ENCODE measurements around the gene TXNRD2.
A peak's percentile ranks its signal among the peaks of the same experiment; 100 is the strongest.

TXNRD2 gene

DNA sequence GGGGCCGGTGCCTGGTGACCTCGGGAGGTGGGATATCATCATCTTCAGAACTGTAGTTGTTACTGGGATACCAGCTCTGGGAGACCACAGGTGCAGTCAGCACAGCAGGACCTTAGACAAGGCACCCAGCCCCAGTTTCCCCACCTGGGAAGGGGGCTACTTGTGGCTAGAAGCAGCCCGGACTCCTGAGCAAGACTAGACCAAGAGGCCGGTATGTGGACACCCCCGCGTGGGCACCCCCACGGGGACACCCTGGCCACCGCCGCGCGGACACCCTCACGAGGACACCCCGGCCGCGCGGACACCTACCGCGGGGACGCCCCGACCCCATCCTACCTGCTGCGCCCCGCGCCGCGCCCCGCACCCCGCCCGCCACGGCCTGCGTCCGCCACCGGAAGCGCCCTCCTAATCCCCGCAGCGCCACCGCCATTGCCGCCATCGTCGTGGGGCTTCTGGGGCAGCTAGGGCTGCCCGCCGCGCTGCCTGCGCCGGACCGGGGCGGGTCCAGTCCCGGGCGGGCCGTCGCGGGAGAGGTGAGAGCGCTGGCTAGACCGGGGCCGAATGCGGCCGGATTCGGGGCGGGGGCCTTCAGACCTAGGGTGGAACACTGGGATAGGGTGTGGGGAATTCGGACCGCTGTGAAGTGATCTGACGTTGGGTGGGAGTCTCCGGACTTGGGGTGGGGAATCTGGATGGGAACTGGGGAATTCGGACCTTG is at the start of gene TXNRD2, which contains the start of gene COMT:
TXNRD2 (minus strand) TSS at position 454 of the 718 bp plus-strand sequence; CDS start at position 439, 15 bp downstream.
COMT (plus strand) TSS at position 408 of the 718 bp plus-strand sequence. CDS start 20,755 bp downstream, outside the sequence.
- DNase-seq: peak; percentile 15 to 67 (median 62)

DNA sequence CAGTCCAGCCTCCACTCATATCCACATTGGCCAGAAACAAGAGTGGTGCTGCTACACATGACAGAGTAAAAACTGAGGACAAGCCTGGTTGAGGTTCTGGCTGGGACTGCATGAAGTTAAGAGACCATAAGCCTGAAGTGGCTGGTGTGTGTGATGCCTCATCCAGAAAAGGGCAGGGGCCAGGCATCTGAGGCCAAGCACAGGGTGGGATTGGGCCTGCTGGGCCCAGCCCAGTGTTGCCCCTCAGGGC is 49.7 kb upstream of the TXNRD2 start:
- no peak for DNase-seq

DNA sequence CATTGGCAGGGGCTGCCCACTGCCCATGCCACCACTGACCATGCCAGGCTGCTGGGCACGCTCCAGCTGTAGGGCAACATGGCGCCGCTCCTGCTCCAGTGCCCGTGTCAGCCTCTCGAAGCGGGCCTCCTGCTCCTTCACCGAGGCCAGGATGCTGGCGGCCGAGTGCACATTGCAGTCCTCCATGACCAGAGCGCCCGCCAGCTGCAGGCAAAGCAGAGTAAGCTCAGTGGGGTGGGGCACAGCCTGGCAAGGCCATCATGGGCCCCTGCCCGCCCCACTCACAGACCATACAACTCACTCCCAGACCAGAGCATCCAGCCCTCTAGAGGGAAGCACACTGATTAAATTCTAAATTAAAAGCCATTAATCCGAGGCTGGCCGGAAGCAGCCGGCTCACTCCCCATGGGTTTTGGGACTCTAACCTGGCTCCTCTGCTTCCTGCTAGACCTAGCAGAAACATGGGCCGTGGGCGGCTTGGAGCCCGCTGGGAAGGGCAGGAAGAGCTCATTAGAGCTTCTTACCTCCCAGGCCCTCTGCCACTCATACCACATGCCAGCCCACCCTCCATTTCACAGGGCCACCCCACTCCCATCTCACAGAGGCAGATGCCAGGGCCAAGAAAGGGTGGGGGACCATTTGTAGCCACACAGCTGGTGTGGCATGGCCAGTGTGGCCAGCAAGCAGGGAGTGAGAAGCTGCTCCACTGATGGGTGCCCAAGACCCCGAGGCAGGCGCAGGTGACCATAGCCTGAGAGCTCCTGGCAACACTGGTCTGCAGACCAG is 49.2 kb upstream of the TXNRD2 start:
- DNase-seq: no peak

DNA sequence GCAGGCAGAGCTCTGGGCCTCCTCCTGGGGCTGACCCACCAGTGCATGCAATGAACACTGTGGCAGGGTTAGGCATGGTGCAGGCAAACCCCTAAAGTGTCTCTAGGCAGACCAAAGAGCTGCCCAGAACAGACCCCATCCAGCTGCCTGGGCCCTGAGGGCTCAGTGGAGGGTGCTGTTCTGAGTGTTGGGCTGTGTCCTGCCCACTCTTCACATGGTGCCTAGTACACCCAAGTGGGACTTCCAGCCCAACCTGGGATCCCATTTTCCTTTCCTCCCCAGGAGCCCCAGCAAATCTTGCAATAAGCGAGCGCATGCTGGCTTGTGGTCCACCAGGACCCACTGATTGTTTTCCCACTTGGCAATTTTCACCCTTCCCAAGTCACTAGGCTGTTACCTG is 48.6 kb upstream of the TXNRD2 start:
- DNase-seq: no peak

DNA sequence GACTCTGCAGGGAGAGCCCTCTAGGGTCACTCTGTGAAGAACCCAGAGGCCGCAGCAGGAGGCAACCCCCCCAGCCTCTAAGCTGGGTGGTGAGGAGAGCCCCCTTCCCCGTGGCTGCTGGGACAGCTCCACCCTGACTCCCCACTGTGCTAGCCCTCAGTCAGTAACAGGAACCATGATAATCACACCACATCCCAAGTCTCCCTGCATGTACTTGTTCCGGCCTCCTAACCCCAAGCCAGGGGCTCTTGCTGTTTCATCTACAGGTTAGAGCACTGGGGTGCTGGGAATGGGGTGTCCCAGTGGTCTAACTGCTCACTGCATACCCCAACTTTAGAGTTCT is 48.1 kb upstream of the TXNRD2 start:
- DNase-seq: no peak

DNA sequence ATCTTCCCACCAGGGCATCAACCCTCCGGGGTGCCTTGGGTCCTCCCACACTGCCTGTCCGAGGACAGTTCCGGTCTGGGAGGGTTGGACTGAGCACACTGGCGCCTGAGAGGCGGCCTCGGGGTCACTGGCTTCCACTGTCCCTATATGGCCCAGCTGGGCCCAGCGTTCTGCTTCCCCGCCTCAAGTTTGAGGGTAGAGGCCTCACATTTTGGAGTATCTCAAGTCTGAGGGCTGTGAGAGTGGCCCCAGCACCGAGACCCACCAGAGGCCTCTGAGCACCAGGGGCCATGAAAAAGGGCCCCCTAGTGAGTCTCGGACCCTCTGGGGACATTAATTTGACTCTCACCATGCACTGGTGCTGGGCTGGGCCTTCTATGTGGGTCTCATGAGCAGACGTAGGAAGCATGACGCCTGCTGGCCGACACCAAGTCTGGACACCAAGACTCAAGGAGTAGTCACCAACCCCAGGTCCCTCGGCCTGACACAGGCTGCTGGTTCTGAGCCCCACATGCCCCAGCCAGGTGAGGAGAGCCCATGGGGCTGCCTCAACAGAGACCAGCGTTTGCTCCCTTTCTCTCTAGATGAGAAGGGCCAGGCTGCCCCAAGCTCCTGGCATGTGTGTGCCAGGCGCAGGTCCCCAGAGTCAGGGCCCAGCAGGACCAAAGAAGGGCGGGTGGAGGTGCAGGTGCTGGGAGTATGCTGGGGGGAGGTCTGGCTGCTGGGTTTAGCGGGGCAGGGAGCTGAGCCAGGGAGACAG is 47.5 kb upstream of the TXNRD2 start:
- DNase-seq: no peak

DNA sequence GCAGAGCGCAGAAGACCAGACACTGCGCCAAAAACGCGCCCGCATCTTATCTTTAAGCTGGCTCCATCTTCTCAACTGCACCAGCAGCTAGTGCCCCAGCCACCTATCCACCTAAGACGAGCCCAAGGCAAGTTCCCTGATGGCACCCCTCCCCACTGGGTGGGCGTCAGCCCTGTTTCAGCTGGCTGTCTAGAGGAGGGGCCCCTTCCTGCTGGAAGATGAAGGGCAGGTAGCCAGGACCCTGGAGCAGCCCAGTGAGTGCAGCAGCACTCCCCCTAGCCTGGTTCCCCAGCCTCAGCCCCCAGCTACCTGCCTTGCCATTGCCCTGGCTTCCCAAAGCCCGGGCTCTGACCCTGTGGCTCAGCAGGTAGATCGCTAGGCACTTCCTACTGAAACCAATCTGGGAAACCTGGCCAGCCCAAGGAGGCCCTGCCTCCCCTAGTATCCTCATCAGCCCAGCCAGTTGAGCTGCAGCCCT is 46.8 kb upstream of the TXNRD2 start:
- DNase-seq: no peak

DNA sequence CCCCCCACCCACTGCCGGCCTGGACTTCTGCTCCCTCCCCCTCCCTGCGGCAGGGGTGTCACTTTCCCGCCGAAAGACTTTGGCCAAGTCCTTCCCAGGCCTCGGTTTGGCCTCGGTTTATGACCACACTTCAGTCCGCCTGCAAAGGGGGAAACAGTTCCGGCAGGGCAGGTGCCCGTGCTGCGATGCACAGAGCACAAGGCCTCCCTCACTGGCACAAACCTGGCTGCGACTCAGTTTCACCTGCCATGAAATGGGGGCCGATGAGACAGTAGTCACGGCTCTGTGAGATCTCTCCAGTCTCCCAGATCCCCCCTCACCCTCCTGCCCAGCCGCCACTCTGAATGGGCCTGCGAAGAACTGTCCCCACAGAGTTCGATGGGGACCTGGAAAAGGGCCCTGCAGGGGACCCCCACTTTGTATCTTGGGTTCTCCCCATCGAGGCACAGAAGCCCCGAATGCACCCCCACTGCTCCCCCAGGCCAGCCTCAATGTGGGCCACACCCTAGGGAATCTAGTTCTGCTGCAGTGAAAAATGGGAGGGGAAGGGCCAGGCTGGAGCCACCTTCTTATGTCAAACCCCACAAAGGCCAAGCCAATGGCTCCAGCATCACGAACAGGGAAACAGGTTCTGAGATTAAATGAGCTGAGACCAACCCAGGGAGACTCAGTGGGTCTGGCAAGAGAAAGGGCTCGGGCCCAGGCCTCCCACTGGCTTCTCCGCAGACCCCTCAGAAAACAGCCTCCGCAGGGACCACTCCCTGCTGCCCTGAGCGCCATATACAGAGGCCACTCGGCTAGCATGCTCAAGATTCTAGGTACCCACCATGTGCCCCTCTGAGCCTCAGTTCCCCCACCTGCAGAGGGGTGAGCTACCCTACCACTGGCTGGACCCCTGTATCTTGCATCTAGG is 46.0 kb upstream of the TXNRD2 start:
- DNase-seq: peak in 1 of 3 experiments; percentile 31

DNA sequence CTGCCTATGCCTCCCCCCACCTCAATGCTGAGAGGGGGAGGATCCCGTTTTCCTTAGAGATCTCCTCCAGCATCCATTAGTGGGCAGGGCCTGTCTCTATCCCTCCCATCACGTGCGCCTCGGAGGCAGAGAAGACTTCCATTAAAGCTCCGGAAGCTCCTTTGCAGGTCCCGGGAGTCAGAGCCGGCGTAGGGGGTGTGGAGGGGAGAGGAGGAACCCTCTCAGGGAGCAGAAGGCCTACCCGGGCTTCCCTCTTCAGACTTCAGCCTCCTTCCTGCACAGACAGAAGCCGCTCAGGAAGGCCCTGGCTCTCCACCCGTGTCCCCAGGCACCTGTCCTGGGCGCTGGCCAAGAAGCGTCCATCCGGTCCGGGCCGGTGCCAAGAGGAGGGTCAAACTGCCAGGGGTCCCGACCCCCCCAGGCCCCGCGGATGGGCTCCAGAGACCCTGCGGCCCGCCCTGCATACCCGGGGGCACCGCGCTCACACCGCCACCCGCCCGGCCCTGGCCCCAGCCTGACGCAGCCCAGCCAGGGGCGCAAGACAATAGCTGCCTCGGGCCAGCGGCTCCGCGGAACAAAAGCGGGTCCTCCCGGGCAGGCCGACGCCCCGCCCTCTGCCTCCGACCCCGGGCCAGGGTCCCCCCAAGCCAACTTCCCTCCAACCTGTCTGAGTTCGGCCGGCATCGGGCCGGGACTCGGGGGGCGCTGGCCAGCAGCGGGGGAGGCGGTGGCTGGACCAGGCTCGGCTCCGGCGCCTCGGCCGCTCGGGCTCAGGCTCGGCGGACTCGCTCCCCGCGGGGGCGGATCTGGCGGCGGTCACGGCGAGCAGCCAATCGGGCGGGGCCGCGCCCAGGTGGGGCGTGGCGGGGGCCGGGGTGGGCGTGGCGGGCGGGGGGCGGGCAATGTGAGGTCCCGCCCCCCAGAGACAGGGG is 45.1 kb upstream of the TXNRD2 start:
- DNase-seq: peak; percentile 50 to 77 (median 73)

DNA sequence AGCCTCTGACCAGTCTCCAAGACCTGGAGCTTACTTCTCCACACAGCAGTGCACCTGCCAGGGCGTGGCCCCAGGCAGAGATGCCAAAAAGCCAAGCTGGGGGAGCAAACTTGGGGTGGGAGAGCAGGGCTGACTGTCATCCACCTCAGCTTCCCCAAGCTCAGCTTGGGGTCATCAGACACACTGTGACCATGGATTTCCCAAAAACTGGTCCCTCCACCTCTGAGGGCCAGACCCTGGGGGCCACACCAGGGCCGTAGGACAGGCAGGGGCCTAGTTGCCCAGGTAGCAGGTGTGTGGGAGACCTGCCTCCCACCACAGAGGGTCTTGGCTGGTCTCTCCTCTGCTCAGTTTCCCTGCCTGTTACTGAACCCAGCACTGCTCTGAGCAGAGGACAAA is 44.4 kb upstream of the TXNRD2 start:
- DNase-seq: no peak

DNA sequence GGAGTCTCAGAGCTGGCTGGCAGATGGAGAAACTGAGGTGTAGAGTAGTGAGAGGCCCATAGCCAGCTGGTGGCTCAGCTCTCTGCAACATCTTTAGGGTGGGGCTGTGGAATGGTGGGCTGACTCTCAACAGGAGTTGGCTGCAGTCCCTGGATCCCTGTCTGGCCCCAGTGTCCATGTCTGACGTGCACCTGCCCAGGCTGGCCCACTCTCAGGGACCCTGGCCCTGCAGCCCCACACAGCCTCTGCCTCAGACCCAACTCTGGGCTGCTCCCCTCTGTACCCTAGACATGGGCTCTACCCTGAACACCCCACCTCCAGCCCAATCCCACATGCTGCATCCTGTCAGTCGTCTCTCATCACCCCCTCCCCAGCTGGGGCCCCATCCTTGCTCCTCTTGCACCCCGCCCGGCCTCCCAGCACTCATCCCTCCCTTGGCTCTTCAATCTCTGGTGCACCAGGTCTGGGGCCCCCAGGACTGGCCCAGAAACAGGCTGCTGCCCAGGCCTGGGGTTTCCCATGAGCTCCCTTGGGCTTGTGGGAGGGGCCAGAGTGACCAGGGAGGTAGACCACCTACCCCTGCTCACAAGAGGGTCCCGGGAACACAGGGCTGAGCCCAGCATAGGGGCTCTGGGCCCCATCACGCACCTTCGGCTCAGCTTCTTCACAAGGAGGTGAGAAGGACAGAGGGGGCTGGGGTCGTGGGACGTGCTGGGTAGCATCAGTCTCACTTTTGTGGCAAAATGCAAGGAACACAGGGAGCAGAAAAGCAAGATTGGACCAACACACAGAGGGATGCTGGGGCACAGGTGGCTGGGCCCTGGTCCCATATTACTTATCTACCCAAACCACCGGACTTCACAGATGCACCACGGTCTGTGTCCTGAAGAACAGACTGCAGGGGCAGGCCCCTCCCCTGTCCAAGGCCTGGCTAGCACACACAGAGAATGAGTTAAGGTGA is 43.5 kb upstream of the TXNRD2 start:
- no peak for DNase-seq

DNA sequence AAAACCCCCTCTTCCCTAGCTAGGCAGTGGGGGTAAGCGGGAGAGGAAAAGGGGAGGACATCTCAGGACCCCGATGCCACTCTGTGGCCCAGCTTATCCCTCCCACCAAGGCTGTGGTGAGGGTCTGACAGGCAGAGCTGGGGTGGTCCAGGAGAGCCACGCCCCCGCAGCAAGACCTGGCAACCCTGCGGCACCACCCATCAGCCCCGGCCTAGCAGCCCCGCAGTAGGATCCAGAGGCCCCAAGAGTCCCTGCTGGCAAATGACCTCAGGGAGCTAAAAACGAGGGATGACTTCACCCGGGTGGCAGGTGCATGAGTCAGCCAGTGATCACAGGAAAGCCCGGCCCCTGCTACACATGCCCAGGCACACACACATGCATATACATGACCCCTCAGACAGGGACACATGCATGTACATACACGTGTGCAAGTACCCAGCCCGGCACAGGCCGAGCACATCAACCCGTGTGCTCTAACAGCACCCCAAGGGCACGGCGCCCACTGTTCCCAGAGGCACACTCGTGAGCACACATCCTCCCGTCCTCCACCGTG is 42.7 kb upstream of the TXNRD2 start:
- peak in 2 of 3 experiments; percentile 45 to 61 for DNase-seq

DNA sequence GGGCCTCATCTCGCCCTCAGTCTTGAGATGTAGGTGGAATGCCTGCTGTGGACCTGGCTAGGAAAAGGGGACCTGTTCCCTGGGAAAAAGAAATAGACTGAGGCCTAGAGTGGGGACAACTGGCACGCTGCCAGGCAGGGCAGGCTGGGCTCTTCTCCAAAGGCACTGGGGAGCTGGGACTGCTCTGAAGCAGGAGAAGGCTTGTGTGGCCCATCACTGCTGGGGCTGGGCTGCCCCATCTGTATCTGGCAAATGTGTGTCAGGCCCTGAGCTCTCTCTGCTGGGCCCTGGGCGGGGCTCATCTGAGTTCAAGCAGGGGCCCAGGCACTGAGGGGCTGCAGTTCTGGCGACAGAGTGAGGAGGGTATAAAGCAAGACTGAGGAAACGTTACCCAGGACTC is 42.1 kb upstream of the TXNRD2 start:
- DNase-seq: no peak

DNA sequence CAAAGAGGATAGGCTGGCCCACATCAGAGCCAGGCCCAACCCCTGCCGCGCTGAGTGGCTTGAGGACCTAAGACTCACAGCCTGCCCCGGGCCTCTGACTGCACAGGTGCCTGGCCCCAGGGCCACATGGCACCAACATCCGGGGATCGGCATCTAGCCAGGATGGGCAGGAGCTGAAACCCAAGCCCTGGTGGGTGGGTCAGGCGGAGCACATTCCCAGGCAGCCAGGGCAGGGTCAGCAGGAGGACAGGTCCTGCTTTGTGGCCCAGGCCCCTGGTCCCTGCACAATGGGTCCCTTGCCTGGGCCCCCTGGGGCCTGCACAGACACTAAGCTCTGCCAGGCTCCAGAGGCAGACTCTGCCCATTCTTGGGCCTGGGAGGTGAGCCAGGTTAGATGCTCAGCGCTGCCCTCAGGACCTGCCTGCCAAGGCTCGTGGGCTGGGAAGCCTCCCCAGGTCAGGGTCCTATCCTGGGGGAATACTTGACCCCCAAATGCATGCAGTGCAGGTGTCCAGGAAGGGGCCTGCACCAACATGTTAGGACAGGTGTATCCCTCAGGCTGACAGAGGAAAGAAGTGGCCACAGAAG is 41.5 kb upstream of the TXNRD2 start:
- DNase-seq: no peak

DNA sequence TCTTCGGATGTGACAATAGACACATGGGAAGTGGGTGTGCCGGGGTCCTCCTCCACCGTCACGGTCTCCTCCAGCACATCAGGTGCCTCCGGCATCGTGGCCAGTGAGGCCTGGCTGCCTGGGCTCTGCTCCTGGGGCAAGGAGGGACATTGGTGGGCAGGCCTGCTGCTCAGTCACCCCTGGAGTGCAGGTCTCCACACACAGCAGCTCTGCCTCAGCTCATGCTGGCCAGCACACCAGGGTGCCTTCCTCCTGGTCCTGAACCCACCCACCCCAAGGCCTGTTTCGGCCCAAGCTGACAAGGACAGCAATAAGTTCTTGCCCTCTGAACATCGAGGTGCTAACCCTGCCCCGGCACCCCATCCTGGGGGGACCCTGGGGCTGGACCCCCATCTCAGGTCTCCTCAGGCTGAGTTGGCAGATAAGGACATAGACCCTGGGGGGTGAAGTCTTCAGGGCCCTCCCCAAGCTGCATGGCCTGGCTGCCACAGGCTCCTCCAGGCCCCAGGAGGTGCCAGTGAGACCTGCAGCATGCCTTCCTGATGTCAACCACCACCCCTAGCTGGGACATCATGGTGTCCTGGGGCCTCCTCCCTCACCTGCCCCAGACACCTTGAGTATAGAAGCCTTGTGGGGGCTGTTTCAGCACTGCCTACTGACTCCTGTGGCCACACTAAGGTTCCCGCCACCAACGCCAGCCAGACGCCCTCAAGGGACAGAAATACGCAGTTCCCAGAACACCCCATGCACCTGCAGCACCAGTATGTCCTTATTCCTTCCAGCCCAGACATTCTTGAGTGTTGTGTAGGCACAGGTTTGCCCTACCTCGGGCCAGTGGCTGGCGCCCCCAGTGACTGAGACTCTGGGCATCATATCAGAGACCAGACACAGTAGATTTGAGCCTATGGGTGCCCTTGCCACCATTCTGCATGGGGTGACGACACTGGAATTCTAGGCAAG is 40.6 kb upstream of the TXNRD2 start:
- DNase-seq: no peak

DNA sequence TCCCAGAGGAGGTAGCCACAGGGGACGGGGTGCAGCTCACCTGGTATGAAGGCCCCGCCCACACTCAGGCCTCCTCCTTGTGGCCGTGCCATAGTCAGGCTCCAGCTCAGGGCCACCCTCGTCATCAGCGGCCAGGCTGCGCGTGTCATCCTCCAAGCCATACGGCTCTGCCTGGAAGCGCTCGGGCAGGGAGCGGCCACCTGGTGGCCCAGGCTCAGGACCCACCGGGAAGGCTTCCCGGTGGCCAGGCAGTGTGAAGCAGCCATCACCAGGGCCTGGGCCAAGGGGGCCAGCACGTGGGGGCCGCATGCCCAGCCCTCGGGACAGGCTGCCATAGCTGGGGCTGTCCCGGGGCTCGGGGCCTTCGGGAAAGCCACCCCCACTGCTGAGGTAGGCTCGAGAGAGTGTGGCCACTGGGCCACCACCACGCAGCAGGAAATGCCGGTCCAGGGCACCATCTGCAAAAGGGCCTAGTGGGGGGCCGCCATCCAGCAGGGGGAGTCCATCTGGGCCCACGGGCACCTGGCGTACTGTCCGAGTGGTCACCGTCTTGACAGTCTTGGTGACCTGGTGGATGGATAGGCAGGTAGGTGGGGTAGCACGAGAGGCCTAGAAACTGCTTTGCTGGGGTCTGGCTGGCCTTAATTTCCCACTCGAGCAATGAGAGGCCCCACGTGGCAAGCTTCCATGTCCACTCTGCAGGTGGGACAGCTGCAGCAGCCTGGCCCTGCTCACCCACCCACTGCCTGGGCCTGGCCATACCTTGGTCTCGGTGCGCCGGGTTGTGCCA is 39.7 kb upstream of the TXNRD2 start:
- DNase-seq: no peak

DNA sequence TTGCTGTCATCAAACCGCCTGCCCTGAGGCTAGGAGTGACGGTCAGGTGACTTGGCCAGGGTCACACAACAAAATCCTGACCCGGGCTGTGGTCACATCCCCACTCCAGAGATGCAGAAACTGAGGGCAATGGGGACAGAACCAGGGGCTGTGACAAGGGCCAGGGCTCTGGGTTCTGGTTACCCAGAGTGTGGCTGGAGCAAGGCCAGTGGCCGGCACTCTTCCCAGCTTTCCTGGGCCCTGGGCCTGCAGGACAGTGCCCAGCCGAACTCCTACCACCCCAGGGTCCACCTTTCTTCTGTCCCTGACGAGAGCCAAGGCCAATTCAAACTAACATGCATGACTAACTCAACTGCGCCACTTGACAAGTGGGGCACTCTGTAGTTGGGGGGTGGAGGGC is 39.1 kb upstream of the TXNRD2 start:
- DNase-seq: no peak
